ENCODE measurements around the gene COL6A3. TPM values are rescaled to one million over a fixed set of nuclear protein-coding genes. Genes with fewer than 3 reads are reported as not detected.

The COL6A3 gene
- total RNA-seq, 1 experiment from 2014 or later, result 1.2 TPM

- no peaks in the 10 kb centered on the region; the same call in 1 of the 2 replicates for H3K27me3 ChIP-seq (ENCODE audit: insufficient read depth, low read length)
- DNase-seq (ENCODE audit: low read depth, low spot score) (no peak), ATAC-seq (no peak)
- H3K4me1 ChIP-seq (ENCODE audit: control insufficient read depth in 1 of 2, insufficient read depth in 2 of 2, low read length in 2 of 2), result peaks cover 34 to 60% of the 10 kb centered on the region in 2 experiments
- ChIA-PET RAD21 (ENCODE audit: low non-redundant PET in 1 of 2, low total read pairs in 2 of 2, uncharacterized antibody in 2 of 2, unreplicated experiment in 2 of 2) (no interaction called here), POLR2A (no interaction called here), CTCF (no interaction called here)
- no peak overlapping the region for H3K27ac ChIP-seq (ENCODE audit: low read depth, low read length)
- H3K9me3 ChIP-seq (ENCODE audit: control insufficient read depth in 1 of 2, insufficient read depth in 1 of 2, low read depth in 1 of 2, low read length in 2 of 2), result peaks cover 0 to 7% of the 10 kb centered on the region in 2 experiments; a peak in 1 of 4 replicates
- H2AFZ ChIP-seq (ENCODE audit: low read depth, low read length, poor library complexity, severe bottlenecking), result no peak overlapping the region
- H3K9me2 ChIP-seq (ENCODE audit: insufficient read depth), result no peaks in the 10 kb centered on the region
- H3K36me3 ChIP-seq (ENCODE audit: control insufficient read depth in 1 of 2, insufficient read depth in 2 of 2, low read length in 2 of 2), result no peaks in the 10 kb centered on the region
- BruUV-seq (replicated peaks), result no TSS peak
- no peak overlapping the region for H3K9ac ChIP-seq (ENCODE audit: low read length)
- H3K79me2 ChIP-seq (ENCODE audit: insufficient read depth, low read length), result no peaks in the 10 kb centered on the region
- TF ChIP-seq EGR1 (IDR thresholded peaks at IDR 0.05; ENCODE audit: low read depth) (no peak), SP1 (IDR thresholded peaks at IDR 0.05; ENCODE audit: low read depth) (no peak), SRF (IDR thresholded peaks at IDR 0.05; ENCODE audit: low read depth) (no peak), SIN3A (IDR thresholded peaks at IDR 0.05; ENCODE audit: low read depth) (no peak), YY1 (IDR thresholded peaks at IDR 0.05; ENCODE audit: extremely low read depth, insufficient replicate concordance, low read depth, low read length) (no peak), CTCF (IDR thresholded peaks at IDR 0.05 in 2 of 3, conservative IDR thresholded peaks at IDR 0.05 in 1 of 3; ENCODE audit: borderline replicate concordance in 1 of 3, insufficient read depth in 1 of 3, low read depth in 2 of 3, low read length in 2 of 3) (no peak), MAX (IDR thresholded peaks at IDR 0.05) (no peak)
- no peak overlapping the region for H3K4me3 ChIP-seq (replicated peaks in 1 of 2; ENCODE audit: low read depth in 1 of 2, low read length in 2 of 2)
- H4K20me1 ChIP-seq (ENCODE audit: insufficient read depth), result no peaks in the 10 kb centered on the region
- intact Hi-C loops (cut with micrococcal nuclease), result no loop called here
- no peak overlapping the region for H3K4me2 ChIP-seq (ENCODE audit: low read length)
These were observed 112.4 kb downstream of the COL6A3 start for GRCh38 chr2:237301595-237301994.

- intact Hi-C loops (cut with micrococcal nuclease), result no loop called here
- no peaks in the 10 kb centered on the region; the same call in 1 of the 2 replicates for H3K27me3 ChIP-seq (ENCODE audit: insufficient read depth, low read length)
- DNase-seq (ENCODE audit: low read depth, low spot score), result no peak
- no peak overlapping the region for H3K4me3 ChIP-seq (replicated peaks in 1 of 2; ENCODE audit: low read depth in 1 of 2, low read length in 2 of 2)
- no peak overlapping the region for H3K9ac ChIP-seq (ENCODE audit: low read length)
- H3K9me2 ChIP-seq (ENCODE audit: insufficient read depth), result no peaks in the 10 kb centered on the region
- ATAC-seq, result no peak
- ChIA-PET CTCF (no interaction called here), RAD21 (ENCODE audit: low non-redundant PET in 1 of 2, low total read pairs in 2 of 2, uncharacterized antibody in 2 of 2, unreplicated experiment in 2 of 2) (no interaction called here), POLR2A (no interaction called here)
- H3K27ac ChIP-seq (ENCODE audit: low read depth, low read length), result no peak overlapping the region
- no peak overlapping the region for H2AFZ ChIP-seq (ENCODE audit: low read depth, low read length, poor library complexity, severe bottlenecking)
- no peaks in the 10 kb centered on the region for H3K79me2 ChIP-seq (ENCODE audit: insufficient read depth, low read length)
- H3K9me3 ChIP-seq (ENCODE audit: control insufficient read depth in 1 of 2, insufficient read depth in 1 of 2, low read depth in 1 of 2, low read length in 2 of 2), result peaks cover 0 to 7% of the 10 kb centered on the region in 2 experiments; a peak in 1 of 4 replicates
- no TSS peak for BruUV-seq (replicated peaks)
- peaks cover 34 to 57% of the 10 kb centered on the region in 2 experiments for H3K4me1 ChIP-seq (ENCODE audit: control insufficient read depth in 1 of 2, insufficient read depth in 2 of 2, low read length in 2 of 2)
- H3K36me3 ChIP-seq (ENCODE audit: control insufficient read depth in 1 of 2, insufficient read depth in 2 of 2, low read length in 2 of 2), result no peaks in the 10 kb centered on the region
- no peaks in the 10 kb centered on the region for H4K20me1 ChIP-seq (ENCODE audit: insufficient read depth)
- no peak overlapping the region for H3K4me2 ChIP-seq (ENCODE audit: low read length)
- TF ChIP-seq JUND (IDR thresholded peaks at IDR 0.05), result no peak
- no peak for TF ChIP-seq SP1 (IDR thresholded peaks at IDR 0.05; ENCODE audit: low read depth)
- TF ChIP-seq ZFX (IDR thresholded peaks at IDR 0.05), result no peak
- no peak for TF ChIP-seq YY1 (IDR thresholded peaks at IDR 0.05; ENCODE audit: extremely low read depth, insufficient replicate concordance, low read depth, low read length)
- no peak for TF ChIP-seq CBX3 (IDR thresholded peaks at IDR 0.05; ENCODE audit: low read depth)
- no peak for TF ChIP-seq POLR2A (IDR thresholded peaks at IDR 0.05; ENCODE audit: borderline replicate concordance, extremely low read depth, insufficient read depth, insufficient read length)
- TF ChIP-seq EGR1 (IDR thresholded peaks at IDR 0.05; ENCODE audit: low read depth), result no peak
- TF ChIP-seq REST (IDR thresholded peaks at IDR 0.05; ENCODE audit: low read depth), result no peak
- no peak for TF ChIP-seq EZH2 (IDR thresholded peaks at IDR 0.05)
- no peak for TF ChIP-seq CTCF (IDR thresholded peaks at IDR 0.05 in 2 of 3, conservative IDR thresholded peaks at IDR 0.05 in 1 of 3; ENCODE audit: borderline replicate concordance in 1 of 3, insufficient read depth in 1 of 3, low read depth in 2 of 3, low read length in 2 of 3)
These were observed 113.2 kb downstream of the COL6A3 start for GRCh38 chr2:237300739-237301138.
